Left cardiac atrium (tissue), 4 donors: ENCODE results near the gene PRDX6. TPM values are rescaled to one million over a fixed set of nuclear protein-coding genes. Genes with fewer than 3 reads are reported as not detected.

Experiments used
- ATAC-seq, 2 donors: fragments of 200-7000 bp; cut with Tn5 transposase; one replicate each; pipeline ENCODE4 v1.9.1; 2020; ENCODE audit warnings: mild to moderate bottlenecking in 2 of 2, moderate library complexity in 2 of 2
- DNase-seq: peaks from one replicate; pipeline ENCODE4 v3.0.0-alpha.2; 2020
- intact Hi-C, 2 donors: fragments of 100-400 bp; cut with DNase I; formaldehyde crosslinking; loops; one replicate each; pipeline versions ENCODE4 v1.14.1 to v1.15.1; 2022 to 2023
- long read RNA-seq: library from polyadenylated mRNA; unstranded; transcript quantifications from one replicate; pipeline ENCODE4 v2.0.0, GENCODE V29; 2021
- total RNA-seq, 2 donors: library from RNA; stranded (reverse); fragmentation: NEBNext Ultra II Directional; extraction: Animal tissue kit (Norgen Biotek cat#: 25700); gene quantifications; one replicate each; pipeline ENCODE4 v1.2.1, GENCODE V29; 2021
- donor health status: DM: no; HTN: yes; CAD: no.
- donor health status: DM: no; HTN: yes; CAD: no; lungs with severe emphysema.
- donor health status: DM: yes; HTN: yes; CAD: no.
- donor health status: Dilated cardiomyopathy.

PRDX6 gene
- 100 to 1,000 TPM; 551 to 783 TPM for total RNA-seq
- long read RNA-seq, transcript PRDX6-201 (5 exons, 1,751 nt) = major isoform, 518 of 555 reads
- long read RNA-seq, partial matches to known transcripts = 9 of 555 reads
- long read RNA-seq, other reads (novel, unspliced or antisense) = 24 of 555 reads

GRCh38 chr1:173477286-173478093, at the start of gene PRDX6:
PRDX6 (plus strand) TSS chr1:173477335; CDS start chr1:173477398, 63 bp downstream.
- intact Hi-C loops = loop anchor here in 1 of 2 donors (5.0 kb wide), 3 partner anchors 45 to 345 kb away; partner anchors contain the start of genes CENPL, DARS2 and KLHL20
- ATAC-seq (peak; percentile 64 to 66), DNase-seq (peak; percentile 92)

GRCh38 chr1:173429471-173430402, 47.4 kb upstream of the PRDX6 start:
- peak; percentile 95 for DNase-seq
- intact Hi-C loops = loop anchor here (2.0 to 10.0 kb wide), 4 partner anchors 48 to 685 kb away; partner anchors contain the start of genes CENPL (in 1 of the 2), DARS2 (in 1 of the 2), KLHL20 (in 1 of the 2) and PRDX6 (in 1 of the 2)
- peak; percentile 95 to 99 for ATAC-seq

GRCh38 chr1:173430677-173431303, 46.3 kb upstream of the PRDX6 start:
- intact Hi-C loops = loop anchor here in 1 of 2 donors (2.0 to 5.0 kb wide), 2 partner anchors 47 to 284 kb away; partner anchors contain the start of genes KLHL20 and PRDX6
- no peak for ATAC-seq

GRCh38 chr1:173431304-173432045, 45.7 kb upstream of the PRDX6 start:
- intact Hi-C loops = loop anchor here in 1 of 2 donors (2.0 to 5.0 kb wide), 2 partner anchors 46 to 283 kb away; partner anchors contain the start of genes KLHL20 and PRDX6
- ATAC-seq = peak; percentile 75 to 82

More at GRCh38 chr1:173430677-173431303, 46.3 kb upstream of the PRDX6 start:
- DNase-seq = no peak

GRCh38 chr1:173432331-173432730, 44.8 kb upstream of the PRDX6 start:
- DNase-seq (no peak), ATAC-seq (no peak)
- intact Hi-C loops = loop anchor here in 1 of 2 donors (5.0 kb wide), 1 partner anchor 45 kb away; the partner anchor contains the start of gene PRDX6

More at GRCh38 chr1:173431304-173432045, 45.7 kb upstream of the PRDX6 start:
- DNase-seq = peak; percentile 92

GRCh38 chr1:173433751-173434326, 43.3 kb upstream of the PRDX6 start:
- no peak for ATAC-seq
- no peak for DNase-seq
- intact Hi-C loops = loop anchor here in 1 of 2 donors (5.0 kb wide), 1 partner anchor 43 kb away; the partner anchor contains the start of gene PRDX6

GRCh38 chr1:173436841-173437428, 40.2 kb upstream of the PRDX6 start:
- intact Hi-C loops = no loop called here
- ATAC-seq (no peak), DNase-seq (no peak)

GRCh38 chr1:173438675-173439074, 38.5 kb upstream of the PRDX6 start:
- ATAC-seq = no peak
- intact Hi-C loops = no loop called here
- DNase-seq = no peak

GRCh38 chr1:173440430-173440829, 36.7 kb upstream of the PRDX6 start:
- DNase-seq = no peak
- ATAC-seq = no peak
- intact Hi-C loops = no loop called here

GRCh38 chr1:173444757-173445156, 32.4 kb upstream of the PRDX6 start:
- ATAC-seq = no peak
- intact Hi-C loops = no loop called here
- DNase-seq = no peak

- ATAC-seq (no peak), DNase-seq (no peak)
- intact Hi-C loops = no loop called here
These were observed 32.0 kb upstream of the PRDX6 start for GRCh38 chr1:173445164-173445563.

- ATAC-seq = no peak
- intact Hi-C loops = no loop called here
- DNase-seq = no peak
These were observed 31.5 kb upstream of the PRDX6 start for GRCh38 chr1:173445656-173446055.

GRCh38 chr1:173447224-173447623, 29.9 kb upstream of the PRDX6 start:
- intact Hi-C loops = no loop called here
- DNase-seq (no peak), ATAC-seq (no peak)

GRCh38 chr1:173448945-173449344, 28.2 kb upstream of the PRDX6 start:
- ATAC-seq = no peak
- DNase-seq = no peak
- intact Hi-C loops = no loop called here

- peak; percentile 44 for DNase-seq
- peak; percentile 83 to 91 for ATAC-seq
These were observed 25.2 kb upstream of the PRDX6 start for GRCh38 chr1:173451981-173452380.

GRCh38 chr1:173453982-173454381, 23.2 kb upstream of the PRDX6 start:
- ATAC-seq (no peak), DNase-seq (no peak)
- intact Hi-C loops = no loop called here

More at GRCh38 chr1:173451981-173452380, 25.2 kb upstream of the PRDX6 start:
- intact Hi-C loops = no loop called here

GRCh38 chr1:173454966-173455524, 22.1 kb upstream of the PRDX6 start:
- intact Hi-C loops = no loop called here
- ATAC-seq (no peak), DNase-seq (no peak)
